GM10248 (cell line): ENCODE measurements around the gene ARHGAP26.
"Not testable (repeated sequence)": the region's sequence is repeated elsewhere in the genome, so short reads cannot be mapped to it uniquely, and the experiment has no call there.

ENCODE experiments used
- CTCF ChIA-PET: fragments of 300-600 bp; sonication (Branson Sonifier 250); formaldehyde crosslinking; extraction: SDS; loops from one replicate; lab custom pipeline; 2021; ENCODE audit warnings: antibody characterized with exemption; lab: Yijun Ruan, JAX
- POLR2A ChIA-PET: fragments of 350-650 bp; sonication (Branson Sonifier 250); formaldehyde crosslinking; extraction: SDS; loops from one replicate; lab custom pipeline; 2020; ENCODE audit warnings: antibody characterized with exemption; lab: Yijun Ruan, JAX
- DNase-seq: peaks from one replicate; pipeline ENCODE4 v3.0.0; 2012; ENCODE audit errors: extremely low spot score
- CTCF ChIP-seq: IDR thresholded peaks from 2 replicates; pipeline ENCODE4 v1.5.1; 2012; ENCODE audit warnings: mild to moderate bottlenecking, low read depth; ENCODE audit errors: extremely low read depth, missing control alignments, control extremely low read depth

The ARHGAP26 gene

GRCh38 chr5:143115381-143115780, 345.2 kb downstream of the ARHGAP26 start:
- CTCF ChIA-PET = interaction anchor here (1.0 to 13.2 kb wide), 6 partner anchors 15 to 113 kb away, joined by 3 to 170 read pairs (median 4); no protein-coding TSS in a partner anchor
- DNase-seq = no peak
- POLR2A ChIA-PET = interaction anchor here (0.5 kb wide), 1 partner anchor 289 kb away, joined by 3 read pairs; no protein-coding TSS in a partner anchor
- no peak for TF ChIP-seq CTCF

- no peak for DNase-seq
- POLR2A ChIA-PET = no interaction called here
- CTCF ChIA-PET = interaction anchor here (0.9 to 13.2 kb wide), 7 partner anchors 7 to 50 kb away, joined by 3 to 170 read pairs (median 6); no protein-coding TSS in a partner anchor
- no peak for TF ChIP-seq CTCF
Observed at GRCh38 chr5:143116814-143117213, 346.6 kb downstream of the ARHGAP26 start.

GRCh38 chr5:143117821-143118220, 347.6 kb downstream of the ARHGAP26 start:
- TF ChIP-seq CTCF = no peak
- CTCF ChIA-PET = interaction anchor here (0.9 to 13.2 kb wide), 8 partner anchors 8 to 65 kb away, joined by 3 to 170 read pairs (median 4); no protein-coding TSS in a partner anchor

GRCh38 chr5:143118222-143118621, 348.0 kb downstream of the ARHGAP26 start:
- CTCF ChIA-PET = interaction anchor here (1.0 to 13.2 kb wide), 7 partner anchors 9 to 64 kb away, joined by 3 to 170 read pairs (median 3); no protein-coding TSS in a partner anchor
- no peak for TF ChIP-seq CTCF
- DNase-seq = no peak
- POLR2A ChIA-PET = no interaction called here

More at GRCh38 chr5:143117821-143118220, 347.6 kb downstream of the ARHGAP26 start:
- POLR2A ChIA-PET = no interaction called here
- no peak for DNase-seq

- DNase-seq, POLR2A ChIA-PET: not testable (repeated sequence)
- CTCF ChIA-PET = interaction anchor here (0.8 to 13.2 kb wide), 8 partner anchors 9 to 99 kb away, joined by 3 to 170 read pairs (median 4); no protein-coding TSS in a partner anchor
Observed at GRCh38 chr5:143118818-143119217, 348.6 kb downstream of the ARHGAP26 start.

GRCh38 chr5:143119291-143119769, 349.2 kb downstream of the ARHGAP26 start:
- TF ChIP-seq CTCF = no peak
- CTCF ChIA-PET = interaction anchor here (0.8 to 13.2 kb wide), 8 partner anchors 10 to 99 kb away, joined by 3 to 170 read pairs (median 4); no protein-coding TSS in a partner anchor
- POLR2A ChIA-PET = no interaction called here
- DNase-seq = no peak

GRCh38 chr5:143119881-143120341, 349.7 kb downstream of the ARHGAP26 start:
- POLR2A ChIA-PET = no interaction called here
- DNase-seq = no peak
- CTCF ChIA-PET = interaction anchor here (1.0 to 13.2 kb wide), 6 partner anchors 10 to 100 kb away, joined by 3 to 170 read pairs (median 4); no protein-coding TSS in a partner anchor
- TF ChIP-seq CTCF = no peak
